SU-DHL-6 (cell line): ENCODE data around the gene CDKL1.
A peak's percentile ranks its signal among the peaks of the same experiment; 100 is the strongest.
"Not testable (repeated sequence)": the region's sequence is repeated elsewhere in the genome, so short reads cannot be mapped to it uniquely, and the experiment has no call there.

Experiments
- H2AFZ ChIP-seq: fragments of 200-600 bp; sonication (generic); 2 replicates; pipeline ENCODE4 v1.6.1; 2014; ENCODE audit warnings: low read depth, mild to moderate bottlenecking, moderate library complexity, mixed read lengths, antibody characterized with exemption, low read length; ENCODE audit not compliant: severe bottlenecking
- H3F3A ChIP-seq: fragments of 200-600 bp; shearing (Covaris generic); 2 replicates; pipeline ENCODE4 v1.6.0; 2016; ENCODE audit warnings: antibody characterized with exemption, mild to moderate bottlenecking; ENCODE audit not compliant: insufficient read depth
- H3K27ac ChIP-seq: fragments of 200-600 bp; sonication (generic); 2 replicates; pipeline ENCODE4 v1.5.1; 2016; ENCODE audit warnings: low read depth, mild to moderate bottlenecking, low read length, moderate library complexity, mixed read lengths
- H3K27me3 ChIP-seq: fragments of 200-600 bp; sonication (generic), shearing (Covaris generic); 2 replicates; pipeline ENCODE4 v1.6.0; 2014; ENCODE audit warnings: mild to moderate bottlenecking, low read length
- H3K36me3 ChIP-seq: fragments of 200-600 bp; sonication (generic); 2 replicates; pipeline ENCODE4 v1.6.1; 2014; ENCODE audit warnings: mild to moderate bottlenecking, low read length, mixed read lengths
- H3K4me2 ChIP-seq: fragments of 300-600, 200-600 bp; shearing (Covaris generic), sonication (generic); 2 replicates; pipeline ENCODE4 v1.6.0; 2014; ENCODE audit warnings: low read length, low read depth, mild to moderate bottlenecking; ENCODE audit not compliant: poor library complexity, severe bottlenecking
- H3K4me3 ChIP-seq: fragments of 200-600 bp; sonication (generic); 2 replicates; pipeline ENCODE4 v1.5.1; 2014; ENCODE audit warnings: antibody characterized with exemption, low read length, mild to moderate bottlenecking, mixed read lengths; ENCODE audit not compliant: insufficient read depth, poor library complexity, severe bottlenecking
- H3K79me2 ChIP-seq: fragments of 200-600 bp; sonication (generic); 2 replicates; pipeline ENCODE4 v1.6.1; 2014; ENCODE audit warnings: mild to moderate bottlenecking, low read length, moderate library complexity; ENCODE audit not compliant: insufficient read depth
- H3K9ac ChIP-seq: fragments of 200-600 bp; sonication (generic); 2 replicates; pipeline ENCODE4 v1.7.0; 2014; ENCODE audit warnings: mild to moderate bottlenecking, low read length
- H3K9me2 ChIP-seq: fragments of 200-600 bp; sonication (generic); replicated peaks from 2 replicates; pipeline ENCODE4 v1.6.1; 2014; ENCODE audit warnings: low read length; ENCODE audit not compliant: insufficient read depth
- H3K9me3 ChIP-seq: fragments of 200-600 bp; sonication (generic); 2 replicates; pipeline ENCODE4 v1.6.1; 2014; ENCODE audit warnings: low read length, mixed read lengths; ENCODE audit not compliant: insufficient read depth
- H4K20me1 ChIP-seq: fragments of 200-600 bp; sonication (generic); 2 replicates; pipeline ENCODE4 v1.6.1; 2014; ENCODE audit warnings: low read depth, mild to moderate bottlenecking, antibody characterized with exemption, low read length, moderate library complexity, mixed read lengths
- CTCF ChIP-seq: fragments of 200-600 bp; sonication (generic); IDR thresholded peaks from one replicate; pipeline ENCODE4 v1.5.1; 2017; ENCODE audit warnings: antibody characterized with exemption, mild to moderate bottlenecking, low read length, moderate library complexity; ENCODE audit not compliant: insufficient read depth, poor library complexity, severe bottlenecking
- EZH2phosphoT487 ChIP-seq: fragments of 200-600 bp; sonication (generic), shearing (Covaris generic); conservative IDR thresholded peaks from 2 replicates; pipeline ENCODE4 v1.6.1; 2018; ENCODE audit warnings: mild to moderate bottlenecking, antibody characterized with exemption, low read length, moderate library complexity, mixed read lengths

CDKL1 gene

DNA sequence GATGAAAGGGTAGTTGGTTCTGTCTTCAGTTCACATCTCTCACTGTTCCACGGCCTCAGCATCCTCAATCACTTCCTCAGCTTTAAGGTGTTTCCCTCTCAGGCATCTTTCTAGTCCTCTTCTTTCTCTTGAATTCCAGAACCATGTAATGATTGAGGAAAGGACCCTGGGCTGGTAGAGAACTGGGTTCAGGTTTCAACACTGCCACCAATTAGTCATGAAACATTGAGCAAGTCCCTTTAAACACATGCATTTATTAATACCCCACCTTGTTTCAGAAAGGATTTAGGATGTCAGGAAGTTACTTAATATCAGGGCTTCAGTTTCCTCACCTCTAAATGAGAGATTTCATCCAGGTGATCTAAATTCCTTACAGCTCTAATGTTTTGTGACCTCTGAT lies 77.4 kb downstream of the CDKL1 start:
- Histone ChIP-seq H3K9me2 (no peaks in the 10 kb centered on the region), H2AFZ (no peak overlapping the region), H3K4me2 (no peak overlapping the region), H3K9ac (no peak overlapping the region; the same call in 1 of the 2 replicates), H3K4me3 (no peak overlapping the region), H3K27me3 (no peaks in the 10 kb centered on the region), H3K79me2 (peaks cover 43% of the 10 kb centered on the region), H3K36me3 (peaks cover 8% of the 10 kb centered on the region), H3F3A (peaks cover 9% of the 10 kb centered on the region), H4K20me1 (no peaks in the 10 kb centered on the region), H3K27ac (no peak overlapping the region), H3K9me3 (peaks cover under 1% of the 10 kb centered on the region; the same call in 1 of the 2 replicates)
- TF ChIP-seq EZH2phosphoT487 (no peak), CTCF (no peak)

GRCh38 chr14:50318031-50318626 lies 78.6 kb downstream of the CDKL1 start:
- no peak overlapping the region for H3K4me2 ChIP-seq
- no peak overlapping the region for H3K9ac ChIP-seq
- H3K36me3 ChIP-seq, result peaks cover 16% of the 10 kb centered on the region
- peaks cover 9% of the 10 kb centered on the region for H3F3A ChIP-seq
- peaks cover 55% of the 10 kb centered on the region for H3K79me2 ChIP-seq
- H3K4me3 ChIP-seq, result no peak overlapping the region
- H3K27ac ChIP-seq, result no peak overlapping the region
- TF ChIP-seq EZH2phosphoT487, result no peak
- peak; percentile 46 for TF ChIP-seq CTCF
- no peak overlapping the region for H2AFZ ChIP-seq
- H3K9me2 ChIP-seq, result no peaks in the 10 kb centered on the region
- peaks cover 6% of the 10 kb centered on the region; the same call in 1 of the 2 replicates for H3K9me3 ChIP-seq
- no peaks in the 10 kb centered on the region for H3K27me3 ChIP-seq
- no peaks in the 10 kb centered on the region for H4K20me1 ChIP-seq

GRCh38 chr14:50314098-50314497 lies 82.6 kb downstream of the CDKL1 start:
- H2AFZ ChIP-seq, H3K27me3 ChIP-seq, H3F3A ChIP-seq, H3K9me2 ChIP-seq, H3K4me3 ChIP-seq, H3K4me2 ChIP-seq, H3K9me3 ChIP-seq, H3K9ac ChIP-seq, H4K20me1 ChIP-seq, H3K27ac ChIP-seq: not testable (repeated sequence)
- peaks cover 12% of the 10 kb centered on the region for H3K36me3 ChIP-seq
- peaks cover 65% of the 10 kb centered on the region for H3K79me2 ChIP-seq

GRCh38 chr14:50312734-50313054 lies 84.0 kb downstream of the CDKL1 start:
- no peaks in the 10 kb centered on the region for H3K27me3 ChIP-seq
- H3K9me2 ChIP-seq, result no peaks in the 10 kb centered on the region
- peak overlapping the region; percentile 84 for H3K4me2 ChIP-seq
- H4K20me1 ChIP-seq, result no peaks in the 10 kb centered on the region
- peak overlapping the region; percentile 86 for H3K27ac ChIP-seq
- H3K36me3 ChIP-seq, result peaks cover 12% of the 10 kb centered on the region
- H3K79me2 ChIP-seq, result peaks cover 70% of the 10 kb centered on the region
- TF ChIP-seq EZH2phosphoT487 (no peak), CTCF (no peak)
- H3K4me3 ChIP-seq, result peak overlapping the region; percentile 92
- H3K9me3 ChIP-seq, result peaks cover 6% of the 10 kb centered on the region; the same call in 1 of the 2 replicates
- peak overlapping the region; percentile 90 for H3K9ac ChIP-seq
- H3F3A ChIP-seq, result no peaks in the 10 kb centered on the region
- H2AFZ ChIP-seq, result peak overlapping the region; percentile 88
